Smooth muscle cell (in vitro differentiated cells): ENCODE results near the gene LRP11. TPM values are rescaled to one million over a fixed set of nuclear protein-coding genes. Genes with fewer than 3 reads are reported as not detected.
A peak's percentile ranks its signal among the peaks of the same experiment; 100 is the strongest.
"Not testable (repeated sequence)": the region's sequence is repeated elsewhere in the genome, so short reads cannot be mapped to it uniquely, and the experiment has no call there.

ENCODE experiments used
- DNase-seq: peaks from one replicate; lab custom pipeline; 2025; ENCODE audit not compliant: unreplicated experiment; lab: John Stamatoyannopoulos, UW
- H2AFZ ChIP-seq: fragments of 200-600 bp; sonication (generic); 2 replicates; pipeline ENCODE4 v1.6.0; 2016; ENCODE audit warnings: antibody characterized with exemption, low read depth, mild to moderate bottlenecking
- H3F3A ChIP-seq: fragments of 200-600 bp; sonication (generic); 2 replicates; pipeline ENCODE4 v1.6.0; 2017; ENCODE audit warnings: antibody characterized with exemption, low read depth
- H3K27ac ChIP-seq: fragments of 200-600 bp; sonication (generic); 2 replicates; pipeline ENCODE4 v1.5.1; 2016; ENCODE audit warnings: low read depth, mild to moderate bottlenecking
- H3K27me3 ChIP-seq: fragments of 200-600 bp; sonication (generic); 2 replicates; pipeline ENCODE4 v1.6.1; 2016; ENCODE audit warnings: low read depth, mild to moderate bottlenecking
- H3K36me3 ChIP-seq: fragments of 200-600 bp; sonication (generic); 2 replicates; pipeline ENCODE4 v1.5.1; 2016; ENCODE audit warnings: low read depth
- H3K4me1 ChIP-seq: fragments of 200-600 bp; sonication (generic); 2 replicates; pipeline ENCODE4 v1.5.1; 2016; ENCODE audit warnings: low read depth
- H3K4me2 ChIP-seq: fragments of 200-600 bp; sonication (generic); 2 replicates; pipeline ENCODE4 v1.6.0; 2016; ENCODE audit warnings: mild to moderate bottlenecking
- H3K4me3 ChIP-seq: fragments of 200-600 bp; sonication (generic); 2 replicates; pipeline ENCODE4 v1.5.1; 2016; ENCODE audit warnings: mild to moderate bottlenecking
- H3K79me2 ChIP-seq: fragments of 200-600 bp; sonication (generic); 2 replicates; pipeline ENCODE4 v1.6.0; 2016; ENCODE audit warnings: low read depth, mild to moderate bottlenecking
- H3K9ac ChIP-seq: fragments of 200-600 bp; sonication (generic); 2 replicates; pipeline ENCODE4 v1.6.0; 2016; ENCODE audit warnings: low read depth
- H3K9me3 ChIP-seq: fragments of 200-600 bp; sonication (generic); replicated peaks from 2 replicates; pipeline ENCODE4 v1.5.1; 2016; ENCODE audit warnings: low read depth
- H4K20me1 ChIP-seq: fragments of 200-600 bp; sonication (generic); 2 replicates; pipeline ENCODE4 v1.6.0; 2016; ENCODE audit warnings: low read depth
- WGBS: methylation state at CpG from one replicate; pipeline ENCODE4 v1.1.7; 2016; ENCODE audit warnings: low lambda C conversion rate; 5-methylcytosine and 5-hydroxymethylcytosine counted together
- polyA plus RNA-seq: library from polyadenylated mRNA; unstranded; fragments of >200 nt; fragmentation: Nextera tagmentation; extraction: Ambion mirVana; gene quantifications from 2 replicates; pipeline ENCODE4 v1.2.1, GENCODE V29; 2016
- total RNA-seq: library from RNA; depleted of rRNA; stranded (reverse); fragments of >200 nt; gene quantifications from 2 replicates; pipeline ENCODE4 v1.2.3, GENCODE V29; 2014
- TF ChIP-seq, protein P1 (sequence below): fragments of 200-600 bp; sonication (generic); IDR thresholded peaks from 2 replicates; pipeline ENCODE4 v1.5.1; 2017; ENCODE audit warnings: borderline replicate concordance, mild to moderate bottlenecking, antibody characterized with exemption; ENCODE audit not compliant: insufficient read depth, poor library complexity, severe bottlenecking

Gene LRP11
- total and polyA plus RNA-seq, 2 experiments from 2014 or later = 69.5 to 75.3 TPM

DNA sequence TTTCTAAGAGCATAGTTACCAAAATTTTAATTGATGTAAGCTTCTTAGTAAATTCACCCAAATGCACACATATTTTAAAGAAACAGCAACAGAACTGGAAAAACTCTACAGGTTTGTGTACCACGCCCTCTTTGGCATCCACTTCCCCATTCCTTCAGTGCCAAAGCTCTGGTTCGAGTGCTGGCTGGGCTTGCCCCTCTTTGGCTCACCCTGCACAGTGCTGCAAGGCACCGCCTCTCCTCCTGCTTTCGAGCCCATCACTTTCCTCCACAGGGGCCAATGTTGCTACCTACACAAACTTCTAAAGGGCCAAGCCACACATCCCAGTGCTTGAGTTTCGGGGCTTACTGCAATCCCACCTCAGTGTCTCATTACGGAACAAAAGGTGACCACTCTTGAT, 9.6 kb downstream of the LRP11 start:
- H3K27ac ChIP-seq = peak overlapping the region; percentile 97
- WGBS = 75% methylated on average over 6 of the region's 6 CpGs
- no peaks in the 10 kb centered on the region for H4K20me1 ChIP-seq
- no peaks in the 10 kb centered on the region for H3K27me3 ChIP-seq
- no peaks in the 10 kb centered on the region for H3K36me3 ChIP-seq
- H3K9ac ChIP-seq = peak overlapping the region; percentile 67
- H3K79me2 ChIP-seq = peaks cover 41% of the 10 kb centered on the region
- no peak for DNase-seq
- peaks cover 28% of the 10 kb centered on the region for H3F3A ChIP-seq
- TF ChIP-seq, protein P1, sequence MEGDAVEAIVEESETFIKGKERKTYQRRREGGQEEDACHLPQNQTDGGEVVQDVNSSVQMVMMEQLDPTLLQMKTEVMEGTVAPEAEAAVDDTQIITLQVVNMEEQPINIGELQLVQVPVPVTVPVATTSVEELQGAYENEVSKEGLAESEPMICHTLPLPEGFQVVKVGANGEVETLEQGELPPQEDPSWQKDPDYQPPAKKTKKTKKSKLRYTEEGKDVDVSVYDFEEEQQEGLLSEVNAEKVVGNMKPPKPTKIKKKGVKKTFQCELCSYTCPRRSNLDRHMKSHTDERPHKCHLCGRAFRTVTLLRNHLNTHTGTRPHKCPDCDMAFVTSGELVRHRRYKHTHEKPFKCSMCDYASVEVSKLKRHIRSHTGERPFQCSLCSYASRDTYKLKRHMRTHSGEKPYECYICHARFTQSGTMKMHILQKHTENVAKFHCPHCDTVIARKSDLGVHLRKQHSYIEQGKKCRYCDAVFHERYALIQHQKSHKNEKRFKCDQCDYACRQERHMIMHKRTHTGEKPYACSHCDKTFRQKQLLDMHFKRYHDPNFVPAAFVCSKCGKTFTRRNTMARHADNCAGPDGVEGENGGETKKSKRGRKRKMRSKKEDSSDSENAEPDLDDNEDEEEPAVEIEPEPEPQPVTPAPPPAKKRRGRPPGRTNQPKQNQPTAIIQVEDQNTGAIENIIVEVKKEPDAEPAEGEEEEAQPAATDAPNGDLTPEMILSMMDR = no peak
- peak overlapping the region; percentile 81 for H3K4me2 ChIP-seq
- peaks cover 21% of the 10 kb centered on the region for H3K4me1 ChIP-seq
- H2AFZ ChIP-seq = no peak overlapping the region
- no peaks in the 10 kb centered on the region for H3K9me3 ChIP-seq
- H3K4me3 ChIP-seq = no peak overlapping the region

DNA sequence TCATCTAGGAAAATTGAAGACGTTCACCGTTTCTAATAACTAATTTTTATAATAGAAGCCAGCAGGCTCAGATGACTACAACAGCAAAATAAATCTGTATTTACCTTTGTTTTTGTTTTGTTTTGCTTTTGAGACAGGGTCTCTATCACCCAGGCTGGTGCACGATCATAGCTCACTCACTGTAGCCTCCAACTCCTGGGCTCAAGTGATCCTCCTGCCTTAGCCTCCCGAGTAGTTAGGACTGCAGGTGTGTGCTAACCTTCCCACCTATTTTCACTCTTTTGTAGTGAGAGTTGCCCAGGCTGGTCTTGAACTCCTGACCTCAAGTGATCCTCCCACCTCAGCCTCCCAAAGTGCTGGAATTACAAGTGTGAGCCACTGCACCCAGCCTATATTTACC, 10.1 kb downstream of the LRP11 start:
- 94% methylated on average over 4 of the region's 4 CpGs for WGBS
- peaks cover 41% of the 10 kb centered on the region for H3K79me2 ChIP-seq
- peaks cover 28% of the 10 kb centered on the region for H3F3A ChIP-seq
- H3K36me3 ChIP-seq, H3K9me3 ChIP-seq, DNase-seq, H3K4me3 ChIP-seq, H4K20me1 ChIP-seq, H2AFZ ChIP-seq, H3K27me3 ChIP-seq: not testable (repeated sequence)
- peak overlapping the region; percentile 81 for H3K4me2 ChIP-seq
- peaks cover 20% of the 10 kb centered on the region for H3K4me1 ChIP-seq
- H3K9ac ChIP-seq = peak overlapping the region; percentile 67
- peak overlapping the region; percentile 97 for H3K27ac ChIP-seq

DNA sequence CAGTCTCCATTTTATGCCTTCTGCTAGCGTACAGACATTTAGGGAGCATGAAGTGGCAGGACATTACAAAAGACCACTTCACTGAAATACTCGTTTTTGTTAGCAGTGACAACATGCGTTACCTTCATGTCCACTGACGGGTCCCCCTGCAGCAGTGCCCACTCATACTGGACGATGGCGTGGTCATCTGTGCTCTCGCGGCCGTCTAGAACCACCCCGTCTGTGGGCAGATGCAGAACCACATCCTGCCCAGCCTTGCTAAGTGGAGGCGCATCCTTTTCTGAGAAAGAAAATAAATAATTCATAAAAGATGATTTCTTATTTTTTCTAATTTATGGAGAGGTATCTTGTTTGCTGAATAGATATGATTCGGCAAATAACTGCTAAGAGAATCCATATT, 11.3 kb downstream of the LRP11 start:
- Histone ChIP-seq H4K20me1 (no peaks in the 10 kb centered on the region), H3K9me3 (no peaks in the 10 kb centered on the region), H3F3A (peaks cover 38% of the 10 kb centered on the region), H3K27ac (peak overlapping the region; percentile 97), H3K4me2 (peak overlapping the region; percentile 42), H3K4me1 (peaks cover 20% of the 10 kb centered on the region), H3K9ac (peak overlapping the region; percentile 7), H3K79me2 (peaks cover 29% of the 10 kb centered on the region), H3K4me3 (no peak overlapping the region), H3K36me3 (no peaks in the 10 kb centered on the region), H2AFZ (no peak overlapping the region), H3K27me3 (no peaks in the 10 kb centered on the region)
- 80% methylated on average over 12 of the region's 12 CpGs for WGBS
- TF ChIP-seq, protein P1 = no peak
- DNase-seq = no peak

GRCh38 chr6:149852180-149852579, 12.0 kb downstream of the LRP11 start:
- peak overlapping the region; percentile 7 for H3K9ac ChIP-seq
- no peak for DNase-seq
- H2AFZ ChIP-seq = no peak overlapping the region
- H3K79me2 ChIP-seq = peaks cover 23% of the 10 kb centered on the region
- no peaks in the 10 kb centered on the region for H3K27me3 ChIP-seq
- peak overlapping the region; percentile 97 for H3K27ac ChIP-seq
- no peaks in the 10 kb centered on the region for H3K36me3 ChIP-seq
- peak overlapping the region; percentile 42 for H3K4me2 ChIP-seq
- peaks cover 22% of the 10 kb centered on the region for H3K4me1 ChIP-seq
- H3F3A ChIP-seq = peaks cover 42% of the 10 kb centered on the region
- TF ChIP-seq, protein P1 = no peak
- H3K4me3 ChIP-seq = no peak overlapping the region
- H3K9me3 ChIP-seq = no peaks in the 10 kb centered on the region
- H4K20me1 ChIP-seq = peaks cover 3% of the 10 kb centered on the region
- 41% methylated on average over 6 of the region's 6 CpGs for WGBS
